HG03432 (cell line): Measurements from ENCODE around the gene TNFRSF21.
"Not testable (repeated sequence)": the region's sequence is repeated elsewhere in the genome, so short reads cannot be mapped to it uniquely, and the experiment has no call there.

Experiments
- ATAC-seq: cut with Tn5 transposase; IDR thresholded peaks from one replicate; pipeline ENCODE4 v1.9.1; 2021; ENCODE audit warnings: mild to moderate bottlenecking, moderate library complexity; ENCODE audit not compliant: unreplicated experiment

The TNFRSF21 gene, protein sequence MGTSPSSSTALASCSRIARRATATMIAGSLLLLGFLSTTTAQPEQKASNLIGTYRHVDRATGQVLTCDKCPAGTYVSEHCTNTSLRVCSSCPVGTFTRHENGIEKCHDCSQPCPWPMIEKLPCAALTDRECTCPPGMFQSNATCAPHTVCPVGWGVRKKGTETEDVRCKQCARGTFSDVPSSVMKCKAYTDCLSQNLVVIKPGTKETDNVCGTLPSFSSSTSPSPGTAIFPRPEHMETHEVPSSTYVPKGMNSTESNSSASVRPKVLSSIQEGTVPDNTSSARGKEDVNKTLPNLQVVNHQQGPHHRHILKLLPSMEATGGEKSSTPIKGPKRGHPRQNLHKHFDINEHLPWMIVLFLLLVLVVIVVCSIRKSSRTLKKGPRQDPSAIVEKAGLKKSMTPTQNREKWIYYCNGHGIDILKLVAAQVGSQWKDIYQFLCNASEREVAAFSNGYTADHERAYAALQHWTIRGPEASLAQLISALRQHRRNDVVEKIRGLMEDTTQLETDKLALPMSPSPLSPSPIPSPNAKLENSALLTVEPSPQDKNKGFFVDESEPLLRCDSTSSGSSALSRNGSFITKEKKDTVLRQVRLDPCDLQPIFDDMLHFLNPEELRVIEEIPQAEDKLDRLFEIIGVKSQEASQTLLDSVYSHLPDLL

DNA sequence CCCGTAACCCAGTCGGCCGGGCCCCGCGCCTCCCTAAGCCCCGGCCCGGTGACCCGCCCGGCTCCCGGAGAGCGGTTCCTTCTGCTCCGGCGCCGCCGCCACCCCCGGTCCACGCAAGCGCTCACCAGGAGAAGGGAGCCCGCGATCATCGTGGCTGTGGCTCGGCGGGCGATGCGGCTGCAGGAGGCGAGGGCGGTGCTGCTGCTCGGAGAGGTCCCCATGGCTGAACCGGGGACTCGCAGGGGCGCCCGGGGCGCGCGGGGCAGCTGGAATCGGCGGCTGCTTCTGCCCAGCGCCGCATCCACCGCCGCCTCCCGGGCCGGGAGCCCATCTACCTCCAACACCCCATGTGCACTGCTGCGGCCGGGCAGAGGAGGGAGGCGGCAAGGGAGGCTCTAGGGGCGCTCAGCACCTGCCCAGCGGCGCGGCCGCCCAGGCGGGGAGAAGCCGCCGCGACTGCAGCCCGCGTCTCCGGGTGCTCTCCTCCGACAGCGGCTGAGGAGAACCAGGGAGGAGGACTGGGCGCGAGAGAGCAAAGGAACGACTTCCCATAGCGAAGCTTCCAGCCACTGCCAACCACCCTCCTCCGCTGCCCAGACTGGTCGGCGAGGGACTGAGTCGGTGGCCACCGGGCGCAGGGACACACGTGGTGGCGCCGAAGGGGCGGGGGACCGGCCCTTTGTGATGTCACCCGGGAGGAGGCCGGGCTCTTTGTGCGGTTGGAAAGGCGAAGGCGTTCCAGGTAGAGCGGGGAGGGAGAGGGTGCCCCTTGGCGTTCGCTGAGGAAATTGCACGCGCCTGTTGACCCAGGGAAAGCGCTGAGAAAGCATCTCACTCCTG lies at the start of gene TNFRSF21:
TNFRSF21 (minus strand) TSS at position 615 of the 840 bp plus-strand sequence; CDS start at position 221, 394 bp downstream.
- peak; percentile 99 for ATAC-seq

DNA sequence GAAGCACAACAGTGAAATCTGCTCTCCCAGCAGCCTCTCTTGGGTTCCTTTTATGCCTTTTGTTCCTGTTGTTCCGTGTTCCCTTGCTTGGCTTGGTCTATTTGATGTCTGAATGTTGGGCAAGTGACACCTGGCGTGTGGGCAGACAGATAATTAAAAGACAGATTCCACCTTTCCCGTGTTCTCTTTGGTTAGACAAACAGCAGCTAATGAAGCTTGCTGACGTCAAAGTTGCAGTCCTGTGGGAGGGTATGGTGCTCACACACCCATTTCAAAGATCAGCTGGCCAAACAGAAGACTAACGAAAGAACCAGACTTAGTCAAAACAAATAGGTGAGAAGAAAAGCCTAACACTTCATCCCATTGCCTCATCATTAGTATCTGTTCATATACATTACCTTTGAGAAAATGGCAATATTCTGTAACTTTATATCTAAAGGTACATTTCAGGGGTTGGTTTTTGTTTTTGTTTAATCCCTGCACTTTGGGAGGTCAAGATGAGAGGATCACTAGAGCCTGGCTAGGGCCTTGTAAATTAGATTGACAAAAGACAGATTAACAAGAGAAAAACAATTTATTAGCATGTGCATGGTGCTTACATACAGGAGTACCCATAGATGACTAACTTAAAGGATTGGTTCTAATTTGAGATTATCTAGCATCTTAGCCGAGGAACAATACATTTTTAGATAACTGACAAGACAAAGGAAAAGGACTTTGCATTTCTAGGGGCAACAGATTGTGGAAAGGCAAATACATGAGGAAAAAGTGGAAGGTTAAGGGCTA lies 48.9 kb upstream of the TNFRSF21 start:
- peak; percentile 42 for ATAC-seq

DNA sequence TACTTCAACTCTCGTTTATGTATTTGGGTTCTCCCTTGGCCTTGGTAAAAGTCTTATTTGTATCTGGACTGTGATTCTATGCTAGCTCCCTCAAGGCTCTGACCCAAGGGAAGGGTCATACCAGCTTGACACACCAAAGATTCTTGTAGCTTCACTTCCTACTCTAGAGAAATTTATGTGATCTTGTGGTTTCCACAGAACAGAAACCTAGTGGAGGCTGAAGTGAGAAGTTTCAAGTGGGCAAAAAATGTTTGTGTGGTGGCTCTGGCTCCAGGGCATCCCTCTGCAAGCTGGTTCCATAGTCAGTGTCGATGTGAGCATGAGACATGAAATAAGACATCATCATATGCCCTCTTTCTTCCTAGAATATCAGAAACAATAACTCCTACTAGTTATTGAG lies 48.1 kb upstream of the TNFRSF21 start:
- ATAC-seq, result peak; percentile 78

DNA sequence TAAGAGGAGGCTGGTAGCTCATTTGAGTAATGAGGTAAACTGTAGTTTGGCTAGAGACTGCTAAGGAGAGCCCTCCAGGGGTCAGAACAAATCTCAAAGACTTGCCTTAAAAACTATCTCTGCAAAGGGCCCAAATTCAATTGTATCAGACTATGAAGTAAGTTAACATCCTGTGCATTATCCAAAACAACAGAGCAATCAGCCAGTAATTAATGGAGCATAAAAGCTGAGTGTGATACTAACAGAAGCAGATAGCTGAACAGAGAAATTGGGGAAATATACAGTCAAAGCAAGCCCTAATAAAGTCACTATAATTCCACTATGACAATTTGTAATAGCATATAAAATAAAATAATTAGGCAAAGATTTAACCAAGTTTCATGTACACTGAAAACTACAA lies 45.8 kb upstream of the TNFRSF21 start:
- ATAC-seq, result no peak

DNA sequence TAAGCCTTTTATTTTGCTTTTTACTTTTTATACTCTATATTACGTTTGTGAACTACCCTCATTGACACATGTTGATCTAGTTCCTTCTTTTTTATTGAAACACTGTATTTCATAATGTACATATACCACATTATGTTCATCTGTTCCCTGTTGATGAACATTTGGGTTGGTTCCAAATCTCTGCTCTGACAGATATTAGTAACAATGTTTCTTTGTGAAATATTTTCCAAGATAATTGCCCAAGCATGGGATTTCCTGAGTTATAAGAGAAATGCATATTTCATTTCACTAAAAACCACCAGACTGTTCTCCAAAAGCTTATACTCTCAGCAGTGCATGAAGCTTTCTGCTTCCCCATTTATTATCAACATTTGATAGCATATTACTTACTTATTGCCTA lies 44.2 kb upstream of the TNFRSF21 start:
- no peak for ATAC-seq

DNA sequence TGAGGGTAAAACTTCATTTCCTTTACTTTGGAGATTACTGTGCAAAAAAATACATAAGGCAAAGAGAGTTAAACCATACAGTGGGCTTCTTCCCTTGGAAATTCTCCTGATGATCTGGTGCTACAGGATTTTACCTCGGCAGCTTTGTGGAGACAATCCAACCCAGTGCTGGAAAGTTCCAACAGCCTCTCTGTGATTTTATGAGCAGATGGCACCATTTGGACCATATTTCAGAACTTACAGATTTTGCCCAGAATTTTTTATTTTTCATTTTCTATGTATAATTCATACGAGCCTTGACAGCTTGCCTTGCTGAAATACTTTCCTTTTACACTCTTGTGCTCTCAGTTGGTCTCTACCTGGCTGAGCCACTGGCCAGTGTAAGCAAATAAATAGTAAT lies 43.3 kb upstream of the TNFRSF21 start:
- no peak for ATAC-seq

DNA sequence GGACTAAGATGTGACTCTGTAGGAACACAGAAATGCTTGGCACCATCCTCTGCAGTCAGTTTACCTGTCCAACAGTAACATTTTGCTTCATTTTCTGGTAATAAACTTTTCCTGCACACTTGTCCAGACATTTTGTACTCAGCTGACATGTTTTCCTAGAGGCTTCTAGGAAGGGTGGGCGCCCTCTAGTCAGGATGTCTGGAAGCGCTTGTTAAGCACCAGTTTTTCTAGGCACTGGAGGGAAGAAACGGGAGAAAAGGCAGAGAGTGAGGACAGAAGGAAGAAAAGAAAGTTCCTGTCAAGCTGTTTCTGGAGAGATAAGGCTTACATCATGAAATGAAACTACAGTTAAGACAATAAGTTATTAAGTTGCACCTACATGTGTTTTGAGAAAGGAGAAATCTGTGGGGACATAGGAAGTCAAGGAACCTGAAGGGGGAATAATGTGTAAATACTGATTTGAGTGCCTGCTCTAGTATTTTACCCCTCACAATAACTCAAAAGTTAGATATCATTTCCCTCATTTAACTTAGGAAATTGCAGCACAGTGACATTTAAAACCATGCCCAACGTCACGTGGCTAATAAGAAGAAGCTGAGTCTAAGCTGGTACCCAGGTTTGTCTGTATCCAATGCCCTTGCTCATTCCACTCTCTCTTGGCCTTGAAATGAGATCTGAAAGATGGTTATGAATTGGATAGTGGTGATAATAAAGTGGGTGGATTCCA lies 42.7 kb upstream of the TNFRSF21 start:
- no peak for ATAC-seq

DNA sequence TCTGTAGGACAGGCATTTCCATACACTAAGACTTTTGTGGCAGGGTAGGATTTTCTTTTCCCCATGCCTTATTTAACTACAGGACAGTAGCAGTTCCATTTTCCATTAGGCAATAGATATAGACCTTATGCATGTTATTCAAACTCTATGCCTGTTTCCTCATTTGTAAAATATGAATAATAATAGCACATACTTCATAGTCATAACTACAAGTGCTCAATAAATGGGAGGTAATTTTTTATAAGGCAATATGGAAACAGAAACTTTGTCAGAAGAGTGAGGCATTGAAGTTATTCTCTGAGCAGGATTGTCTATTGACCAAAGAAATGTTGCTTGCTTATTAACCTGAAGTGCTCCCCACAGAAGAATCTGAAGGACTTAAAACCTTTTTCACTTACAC lies 41.9 kb upstream of the TNFRSF21 start:
- no peak for ATAC-seq

DNA sequence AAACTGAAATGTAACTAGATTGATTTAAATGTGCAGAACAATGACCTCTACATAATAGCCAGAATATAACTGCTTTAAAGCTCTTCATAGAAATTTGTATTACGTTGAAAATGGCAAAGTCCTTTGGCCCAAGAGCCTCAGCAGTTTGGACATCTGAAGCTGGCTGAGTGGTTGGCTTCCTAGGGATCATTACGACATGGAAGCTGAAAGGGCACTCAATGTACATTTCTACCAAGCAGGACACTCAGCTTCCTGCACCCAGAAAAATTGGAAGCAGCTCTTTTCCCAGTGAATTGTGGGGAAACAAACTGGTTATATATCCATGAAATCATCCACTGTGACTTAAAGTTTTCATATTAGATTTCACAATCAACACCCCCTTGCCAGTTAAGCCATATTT lies 40.2 kb upstream of the TNFRSF21 start:
- ATAC-seq, result no peak

DNA sequence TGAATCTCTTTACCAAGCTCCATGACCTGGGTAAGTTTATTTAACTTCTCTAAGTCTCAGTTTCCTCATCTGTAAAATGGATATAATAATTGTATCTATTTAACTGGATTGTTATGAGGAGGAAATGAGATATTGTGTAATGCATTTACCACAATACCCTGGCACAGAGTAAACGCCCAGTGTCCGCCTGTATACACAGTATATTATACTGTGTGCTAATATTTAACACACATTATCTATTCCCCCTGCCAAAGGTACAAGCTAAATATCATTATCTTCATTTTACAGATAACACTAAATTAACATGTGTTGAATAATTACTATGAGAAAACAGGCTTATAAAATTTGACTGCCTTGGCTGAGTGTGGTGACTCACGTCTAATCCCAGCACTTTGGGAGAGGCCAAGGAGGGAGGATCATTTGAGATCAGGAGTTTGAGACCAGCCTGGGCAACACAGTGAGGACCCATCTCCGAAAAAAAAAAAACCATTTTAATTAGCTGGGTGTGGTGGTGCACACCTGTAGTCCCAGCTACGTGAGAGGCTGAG lies 38.7 kb upstream of the TNFRSF21 start:
- ATAC-seq, result no peak

DNA sequence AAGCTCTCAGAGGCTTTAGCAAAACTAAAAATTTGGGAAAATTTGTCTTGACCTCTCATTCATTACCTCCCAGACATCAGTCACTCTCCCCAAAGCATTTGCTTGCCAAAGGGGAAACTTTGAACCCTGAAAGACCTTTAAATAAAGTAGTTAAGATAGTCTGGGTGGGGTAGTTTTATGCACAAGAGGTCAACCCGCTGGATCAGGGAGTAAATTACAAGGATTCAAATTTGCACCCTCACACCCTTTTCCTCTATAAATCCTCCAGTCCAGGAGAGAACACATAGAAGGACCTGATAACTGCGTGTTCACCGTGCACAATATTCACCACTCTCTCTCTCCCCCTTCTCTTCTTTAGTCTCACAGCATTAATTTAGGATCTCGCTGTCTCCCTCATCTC lies 36.1 kb upstream of the TNFRSF21 start:
- no peak for ATAC-seq

DNA sequence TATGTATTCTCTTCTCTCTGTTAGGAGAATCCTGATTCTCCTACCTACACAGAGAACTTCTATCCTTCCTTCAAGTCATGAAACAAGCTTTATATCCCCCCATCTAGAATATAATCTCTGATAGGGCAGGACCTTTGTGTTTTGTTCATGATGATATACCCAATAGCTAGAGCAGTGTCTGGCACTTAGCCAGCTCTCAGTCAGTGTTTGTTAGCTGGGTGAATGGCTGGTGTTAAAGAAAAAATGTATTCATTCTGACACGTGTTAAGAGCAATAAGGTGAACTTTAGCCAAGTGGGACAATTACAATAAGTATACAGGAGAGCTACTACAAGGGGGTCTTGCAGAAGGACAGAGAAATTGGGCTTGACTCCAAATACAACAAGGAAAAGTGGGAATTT lies 34.3 kb upstream of the TNFRSF21 start:
- ATAC-seq, result no peak

DNA sequence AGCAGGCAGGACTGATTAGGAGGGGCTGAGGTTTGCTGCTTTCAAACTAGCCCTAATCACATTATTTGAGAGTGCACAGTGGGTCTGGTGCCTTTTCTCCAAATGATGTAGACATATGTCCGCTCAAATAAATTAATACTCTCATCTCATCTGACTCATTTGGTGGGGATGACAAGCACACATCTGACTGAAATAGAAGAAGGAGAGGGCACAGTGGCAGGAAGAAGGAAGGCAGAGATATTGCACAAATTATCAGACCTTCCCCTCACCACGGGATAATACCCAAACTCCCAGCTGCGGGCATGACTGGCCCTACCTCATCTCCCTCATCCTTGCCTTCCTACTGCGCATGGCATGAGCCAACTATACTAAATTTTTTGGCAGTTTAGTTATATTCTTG lies 33.9 kb upstream of the TNFRSF21 start:
- ATAC-seq, result no peak

DNA sequence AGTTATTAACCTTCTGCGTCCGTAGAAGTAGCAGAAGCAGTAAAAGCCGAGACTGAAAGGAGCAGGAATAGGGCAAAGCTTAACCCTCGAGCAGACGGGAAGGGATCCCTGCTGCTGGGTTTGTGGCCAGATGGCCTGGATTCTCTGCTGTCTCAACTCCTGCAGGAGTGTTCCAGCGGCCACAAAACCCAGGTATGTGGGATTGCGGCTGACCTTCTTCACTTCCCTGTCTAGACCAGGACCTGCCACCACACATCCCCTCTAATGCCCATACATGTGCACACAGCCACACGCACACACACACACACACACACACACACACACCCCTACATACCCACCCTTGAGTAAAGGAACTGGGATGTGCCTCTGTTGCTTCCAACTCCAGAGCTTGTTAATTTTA lies 33.1 kb upstream of the TNFRSF21 start:
- no peak for ATAC-seq

DNA sequence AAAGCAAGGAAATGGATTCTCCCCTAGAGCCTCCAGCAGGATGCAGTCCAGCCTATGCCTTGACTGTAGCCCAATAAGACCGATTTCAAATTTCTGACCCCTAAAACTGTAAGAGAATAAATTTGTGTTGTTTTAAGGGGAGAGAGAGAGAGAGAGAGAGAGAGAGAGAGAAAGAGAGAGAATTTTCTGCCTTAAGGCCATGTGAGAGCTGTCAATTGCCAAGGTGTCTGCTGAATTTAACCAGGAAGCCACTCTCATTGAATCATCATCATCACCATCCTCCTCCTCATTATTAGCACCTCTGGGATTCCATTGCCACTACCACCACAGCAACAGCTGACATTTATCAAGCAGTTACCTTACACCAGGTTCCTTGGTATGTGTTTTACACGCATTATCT lies 27.8 kb upstream of the TNFRSF21 start:
- no peak for ATAC-seq

DNA sequence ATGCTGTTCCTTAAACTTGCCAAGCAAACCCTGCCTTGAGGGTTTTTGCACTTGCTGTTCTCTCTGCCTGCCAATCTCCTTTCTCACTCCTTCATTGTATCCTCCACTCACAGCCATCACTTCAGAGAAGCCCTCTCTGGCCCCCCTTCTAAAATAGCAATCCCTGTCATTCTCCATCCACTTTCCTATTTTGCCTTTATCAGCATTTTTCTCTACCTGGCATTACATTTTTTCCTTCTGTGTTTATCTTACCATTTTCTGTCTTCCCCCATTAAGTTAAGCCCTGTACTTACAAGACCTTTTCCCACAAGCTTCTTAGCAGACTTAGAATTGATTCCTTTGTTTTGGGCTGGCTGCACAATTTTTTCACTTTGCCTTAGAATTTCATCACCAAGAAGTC lies 26.6 kb upstream of the TNFRSF21 start:
- ATAC-seq, result no peak

DNA sequence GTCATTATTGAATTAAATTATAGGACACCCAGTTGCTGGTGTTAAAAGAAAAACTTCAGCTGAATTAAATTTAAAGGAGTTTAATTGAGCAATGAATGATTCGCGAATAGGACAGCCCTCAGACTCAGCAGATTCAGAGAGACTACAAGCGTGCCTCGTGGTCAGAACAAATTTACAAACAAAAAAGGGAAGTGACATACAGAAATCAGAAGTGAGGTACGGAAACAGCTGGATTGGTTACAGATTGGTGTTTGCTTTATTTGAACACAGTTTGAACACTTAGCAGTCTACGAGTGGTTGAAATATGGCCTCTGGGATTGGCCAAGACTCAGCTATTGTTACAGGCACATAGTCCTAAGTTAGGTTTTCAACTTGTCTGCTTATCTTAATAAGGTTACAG lies 25.8 kb upstream of the TNFRSF21 start:
- ATAC-seq, result peak; percentile 96

DNA sequence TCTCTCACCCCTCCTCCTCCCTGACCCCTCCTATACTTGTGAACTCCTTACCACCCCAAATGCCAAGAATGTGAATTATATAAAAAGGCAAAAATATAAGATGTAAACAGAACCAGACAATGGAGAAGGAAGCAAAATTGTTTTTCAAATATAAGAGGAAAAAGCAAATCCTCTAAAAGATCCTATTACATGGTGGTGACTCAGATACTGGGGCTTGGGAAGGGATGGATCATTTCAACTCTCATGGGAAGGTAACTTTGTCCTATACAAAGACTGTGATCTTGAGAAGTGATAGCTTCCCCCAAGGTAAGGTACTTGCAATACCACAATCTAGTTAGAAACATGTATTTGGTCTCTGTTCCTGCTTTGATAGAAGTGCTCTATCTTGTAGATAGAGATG lies 24.6 kb upstream of the TNFRSF21 start:
- no peak for ATAC-seq

DNA sequence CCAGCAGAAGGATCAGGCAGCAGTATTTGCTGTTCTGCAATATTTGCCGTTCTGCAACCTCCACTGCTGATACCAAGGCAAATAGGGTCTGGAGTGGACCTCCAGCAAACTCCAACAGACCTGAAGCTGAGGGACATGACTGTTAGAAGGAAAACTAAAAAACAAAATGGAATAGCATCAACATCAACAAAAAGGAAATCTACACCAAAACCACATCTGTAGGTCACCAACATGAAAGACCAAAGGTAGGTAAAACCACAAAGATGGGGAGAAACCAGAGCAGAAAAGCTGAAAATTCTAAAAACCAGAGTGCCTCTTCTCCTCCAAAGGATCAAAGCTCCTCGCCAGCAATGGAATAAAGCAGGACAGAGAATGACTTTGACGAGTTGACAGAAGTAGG lies 18.9 kb upstream of the TNFRSF21 start:
- ATAC-seq, result not testable (repeated sequence)

DNA sequence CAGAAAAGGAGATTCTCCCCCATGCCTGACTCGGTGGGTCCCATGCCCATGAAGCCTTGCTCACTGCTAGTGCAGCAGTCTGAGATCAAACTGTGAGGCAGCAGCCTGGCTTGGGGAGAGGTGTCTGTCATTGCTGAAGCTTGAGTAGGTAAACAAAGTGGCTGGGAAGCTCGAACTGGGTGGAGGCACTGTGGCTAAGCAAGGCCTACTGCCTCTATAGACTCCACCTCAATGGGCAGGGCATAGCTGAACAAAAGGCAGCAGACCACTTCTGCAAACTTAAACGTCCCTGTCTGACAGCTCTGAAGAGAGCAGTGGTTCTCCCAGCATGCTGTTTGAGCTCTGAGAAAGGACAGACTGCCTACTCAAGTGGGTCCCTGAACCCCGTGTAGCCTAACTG lies 18.4 kb upstream of the TNFRSF21 start:
- ATAC-seq, result not testable (repeated sequence)
